Bronchial epithelial cell (primary cell): ENCODE measurements around the gene MALSU1. TPM values are rescaled to one million over a fixed set of nuclear protein-coding genes. Genes with fewer than 3 reads are reported as not detected.
A peak's percentile ranks its signal among the peaks of the same experiment; 100 is the strongest.

Experiments used
- DNase-seq: peaks from one replicate; pipeline ENCODE4 v3.0.0-alpha.2; 2010; ENCODE audit warnings: low read depth
- FAIRE-seq: peaks from 2 replicates; lab custom pipeline; 2011; peaks lifted over from hg19 to GRCh38; lab: Jason Lieb, UNC
- H3K27me3 ChIP-seq: 2 replicates; pipeline ENCODE4 v1.5.1; 2011; ENCODE audit warnings: low read length; ENCODE audit not compliant: control insufficient read depth, insufficient read depth
- H3K36me3 ChIP-seq: 2 replicates; pipeline ENCODE4 v1.5.1; 2011; ENCODE audit warnings: low read length; ENCODE audit not compliant: control insufficient read depth, insufficient read depth
- H3K4me3 ChIP-seq: 2 replicates; pipeline ENCODE4 v1.5.1; 2011; ENCODE audit warnings: mild to moderate bottlenecking, low read depth, low read length, control low read depth
- total RNA-seq: library from RNA; depleted of rRNA; stranded (reverse); fragments of >200 nt; gene quantifications from 2 replicates; pipeline ENCODE4 v1.2.1, GENCODE V29; 2014
- TF ChIP-seq, protein P1 (sequence below): IDR thresholded peaks from 2 replicates; pipeline ENCODE4 v1.5.1; 2011; ENCODE audit warnings: mild to moderate bottlenecking, moderate library complexity, low read length, control low read depth, inconsistent platforms; ENCODE audit not compliant: insufficient read depth, severe bottlenecking

Gene MALSU1
- total RNA-seq, 1 donor from 2014 or later, result 61.6 TPM

DNA sequence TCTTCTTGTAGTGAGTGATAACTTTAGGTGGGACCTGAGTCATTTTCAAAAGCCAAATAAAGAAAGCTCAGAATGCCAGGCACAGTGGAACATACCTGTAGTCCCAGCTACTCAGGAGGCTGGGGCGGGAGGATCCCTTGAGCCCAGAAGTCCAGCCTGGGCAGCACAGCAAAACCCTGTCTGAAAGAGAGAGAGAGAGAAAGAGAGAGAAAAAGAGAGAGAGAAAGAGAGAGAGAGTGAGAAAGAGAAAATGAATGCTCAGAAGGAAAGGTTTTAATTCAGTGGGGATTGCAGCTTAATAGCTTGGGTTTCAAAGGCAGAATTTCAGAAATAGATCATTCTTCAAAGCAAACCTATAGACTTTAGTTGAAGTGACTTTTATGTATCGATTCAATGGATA is 26.9 kb upstream of the MALSU1 start:
- peaks cover 12% of the 10 kb centered on the region for H3K27me3 ChIP-seq
- TF ChIP-seq, protein P1, sequence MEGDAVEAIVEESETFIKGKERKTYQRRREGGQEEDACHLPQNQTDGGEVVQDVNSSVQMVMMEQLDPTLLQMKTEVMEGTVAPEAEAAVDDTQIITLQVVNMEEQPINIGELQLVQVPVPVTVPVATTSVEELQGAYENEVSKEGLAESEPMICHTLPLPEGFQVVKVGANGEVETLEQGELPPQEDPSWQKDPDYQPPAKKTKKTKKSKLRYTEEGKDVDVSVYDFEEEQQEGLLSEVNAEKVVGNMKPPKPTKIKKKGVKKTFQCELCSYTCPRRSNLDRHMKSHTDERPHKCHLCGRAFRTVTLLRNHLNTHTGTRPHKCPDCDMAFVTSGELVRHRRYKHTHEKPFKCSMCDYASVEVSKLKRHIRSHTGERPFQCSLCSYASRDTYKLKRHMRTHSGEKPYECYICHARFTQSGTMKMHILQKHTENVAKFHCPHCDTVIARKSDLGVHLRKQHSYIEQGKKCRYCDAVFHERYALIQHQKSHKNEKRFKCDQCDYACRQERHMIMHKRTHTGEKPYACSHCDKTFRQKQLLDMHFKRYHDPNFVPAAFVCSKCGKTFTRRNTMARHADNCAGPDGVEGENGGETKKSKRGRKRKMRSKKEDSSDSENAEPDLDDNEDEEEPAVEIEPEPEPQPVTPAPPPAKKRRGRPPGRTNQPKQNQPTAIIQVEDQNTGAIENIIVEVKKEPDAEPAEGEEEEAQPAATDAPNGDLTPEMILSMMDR, result no peak
- FAIRE-seq, result no peak
- no peaks in the 10 kb centered on the region for H3K36me3 ChIP-seq
- no peak for DNase-seq
- H3K4me3 ChIP-seq, result no peak overlapping the region

DNA sequence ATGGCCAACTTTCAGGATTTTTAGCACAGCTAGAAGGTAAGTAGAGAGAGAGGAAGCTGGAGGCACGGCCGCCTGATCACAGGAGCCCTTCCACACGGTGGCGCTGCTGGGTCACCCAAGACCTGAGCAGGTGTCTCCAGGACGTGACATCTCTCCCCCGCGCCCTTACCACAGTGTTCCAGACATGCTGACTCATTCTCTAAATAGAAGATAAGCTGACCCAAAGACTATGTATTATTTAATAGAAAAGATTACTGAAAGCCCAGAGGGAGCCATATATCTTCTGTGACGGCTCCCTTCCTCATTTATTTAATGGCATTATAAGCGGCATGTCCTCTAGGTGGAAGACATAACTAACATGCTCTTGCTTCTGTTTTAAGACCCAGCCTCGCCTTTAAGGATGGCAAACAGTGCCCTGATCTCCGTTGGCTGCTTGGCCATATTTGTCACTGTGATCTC is 26.0 kb upstream of the MALSU1 start:
- FAIRE-seq, result no peak
- TF ChIP-seq, protein P1, result peak; percentile 98
- Histone ChIP-seq H3K36me3 (no peaks in the 10 kb centered on the region), H3K27me3 (peaks cover 12% of the 10 kb centered on the region), H3K4me3 (no peak overlapping the region)
- DNase-seq, result peak; percentile 93

GRCh38 chr7:23275912-23276311 is 23.2 kb upstream of the MALSU1 start:
- H3K4me3 ChIP-seq, result no peak overlapping the region
- TF ChIP-seq, protein P1, result no peak
- DNase-seq, result no peak
- H3K27me3 ChIP-seq, result peaks cover 5% of the 10 kb centered on the region
- FAIRE-seq, result no peak
- no peaks in the 10 kb centered on the region for H3K36me3 ChIP-seq

DNA sequence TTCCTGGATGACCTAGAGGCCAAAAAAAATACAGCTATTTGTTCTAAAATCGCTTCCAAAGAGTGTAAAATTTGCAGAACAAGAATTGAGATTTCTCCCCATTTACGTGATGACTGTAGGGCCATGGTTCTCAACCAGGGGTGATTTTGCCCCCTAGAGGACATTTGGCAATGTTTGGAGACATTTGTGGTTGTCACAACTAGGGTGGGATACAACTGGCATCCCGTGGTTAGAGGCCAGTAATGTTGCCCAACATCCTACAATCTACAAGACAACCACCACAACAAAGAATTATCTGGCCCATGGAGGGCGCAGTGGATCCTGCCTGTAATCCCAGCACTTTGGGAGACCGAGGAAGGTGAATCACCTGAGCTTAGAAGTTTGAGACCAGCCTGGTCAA is 22.8 kb upstream of the MALSU1 start:
- H3K27me3 ChIP-seq, result peaks cover 3% of the 10 kb centered on the region
- TF ChIP-seq, protein P1, result no peak
- no peak overlapping the region for H3K4me3 ChIP-seq
- FAIRE-seq (no peak), DNase-seq (no peak)
- no peaks in the 10 kb centered on the region for H3K36me3 ChIP-seq

- Histone ChIP-seq H3K36me3 (no peaks in the 10 kb centered on the region), H3K4me3 (no peak overlapping the region), H3K27me3 (peaks cover 3% of the 10 kb centered on the region)
- FAIRE-seq, result no peak
- TF ChIP-seq, protein P1, result no peak
- no peak for DNase-seq
Observed at GRCh38 chr7:23276947-23277346, 22.2 kb upstream of the MALSU1 start.

DNA sequence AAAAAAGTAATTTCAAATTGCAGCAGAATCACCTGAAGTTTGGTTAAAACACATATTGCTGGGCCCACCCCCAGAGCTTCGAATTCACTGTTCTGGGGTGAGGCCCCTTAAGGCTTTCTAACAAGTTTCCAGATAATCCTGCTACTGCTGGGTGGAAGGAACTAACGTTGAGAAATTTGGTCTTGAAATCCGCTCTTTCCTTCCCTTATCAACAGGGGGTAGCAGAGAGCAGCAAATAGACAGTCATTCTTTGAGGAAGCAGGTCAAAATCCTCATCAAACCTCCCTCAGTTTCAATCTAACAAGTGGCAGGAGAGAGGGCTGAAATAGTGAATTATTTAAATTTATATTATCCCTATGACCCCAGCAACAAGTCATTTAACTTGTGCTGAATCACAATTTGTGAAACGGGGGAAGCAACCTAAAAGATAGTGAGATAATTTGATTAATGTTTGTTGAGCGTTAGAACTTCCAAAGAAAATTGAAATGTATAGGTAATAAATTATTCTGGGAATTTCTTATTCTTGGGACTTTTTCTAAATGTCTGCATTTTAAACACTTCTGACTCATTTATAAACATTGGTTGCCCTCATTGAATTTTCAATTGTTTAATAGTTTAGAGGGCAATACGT is 21.7 kb upstream of the MALSU1 start:
- Histone ChIP-seq H3K27me3 (peaks cover 2% of the 10 kb centered on the region), H3K36me3 (no peaks in the 10 kb centered on the region), H3K4me3 (no peak overlapping the region)
- FAIRE-seq, result no peak
- TF ChIP-seq, protein P1, result peak; percentile 80
- peak; percentile 67 for DNase-seq
